Measurements from ENCODE around the gene ISL2. TPM values are rescaled to one million over a fixed set of nuclear protein-coding genes. Genes with fewer than 3 reads are reported as not detected.

The ISL2 gene
- total and polyA plus RNA-seq, 2 of the 13 experiments (the other 11 are each of a cell fraction or from before 2014, with no cell fraction given) = 4.3 to 5.1 TPM

GRCh38 chr15:76391309-76391708, 54.7 kb downstream of the ISL2 start (continued):
- TF ChIP-seq, protein P1, sequence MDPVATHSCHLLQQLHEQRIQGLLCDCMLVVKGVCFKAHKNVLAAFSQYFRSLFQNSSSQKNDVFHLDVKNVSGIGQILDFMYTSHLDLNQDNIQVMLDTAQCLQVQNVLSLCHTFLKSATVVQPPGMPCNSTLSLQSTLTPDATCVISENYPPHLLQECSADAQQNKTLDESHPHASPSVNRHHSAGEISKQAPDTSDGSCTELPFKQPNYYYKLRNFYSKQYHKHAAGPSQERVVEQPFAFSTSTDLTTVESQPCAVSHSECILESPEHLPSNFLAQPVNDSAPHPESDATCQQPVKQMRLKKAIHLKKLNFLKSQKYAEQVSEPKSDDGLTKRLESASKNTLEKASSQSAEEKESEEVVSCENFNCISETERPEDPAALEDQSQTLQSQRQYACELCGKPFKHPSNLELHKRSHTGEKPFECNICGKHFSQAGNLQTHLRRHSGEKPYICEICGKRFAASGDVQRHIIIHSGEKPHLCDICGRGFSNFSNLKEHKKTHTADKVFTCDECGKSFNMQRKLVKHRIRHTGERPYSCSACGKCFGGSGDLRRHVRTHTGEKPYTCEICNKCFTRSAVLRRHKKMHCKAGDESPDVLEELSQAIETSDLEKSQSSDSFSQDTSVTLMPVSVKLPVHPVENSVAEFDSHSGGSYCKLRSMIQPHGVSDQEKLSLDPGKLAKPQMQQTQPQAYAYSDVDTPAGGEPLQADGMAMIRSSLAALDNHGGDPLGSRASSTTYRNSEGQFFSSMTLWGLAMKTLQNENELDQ (CRISPR knock-in tag; IDR thresholded peaks at IDR 0.05; ENCODE audit: borderline replicate concordance) = no peak

DNA sequence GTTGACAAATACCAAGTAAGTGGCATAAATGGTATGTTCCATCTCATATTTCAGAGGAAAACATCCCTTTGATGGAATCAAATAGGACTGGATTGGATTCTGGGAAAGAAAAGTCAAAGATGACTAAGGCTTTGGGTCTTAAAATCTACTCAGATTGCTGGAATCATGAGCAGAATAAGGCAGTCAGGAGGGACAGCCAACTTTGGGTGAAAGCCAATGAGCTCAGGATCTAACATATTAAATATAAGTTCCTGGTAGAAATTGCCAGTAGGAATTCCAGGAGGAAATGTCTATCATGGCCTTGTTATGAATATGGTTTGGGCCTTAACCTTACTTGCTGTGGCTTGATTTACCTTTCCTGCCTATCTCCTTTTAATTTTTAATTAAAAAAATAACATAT, 55.3 kb downstream of the ISL2 start:
- intact Hi-C loops (cut with micrococcal nuclease; ENCODE audit: unreplicated experiment) = no loop called here
- TF ChIP-seq ZNF235 (CRISPR knock-in tag; IDR thresholded peaks at IDR 0.05; ENCODE audit: borderline replicate concordance) = no peak
- Histone ChIP-seq H3K4me1 (ENCODE audit: insufficient read depth, low read length) (peaks cover 12% of the 10 kb centered on the region), H3K36me3 (replicated peaks in 1 of 2; ENCODE audit: control insufficient read depth in 1 of 2, insufficient read depth in 2 of 2, low read length in 2 of 2) (peaks cover 0 to 1% of the 10 kb centered on the region in 2 experiments; a peak in 1 of 5 replicates), H3K9me3 (ENCODE audit: low read length) (no peaks in the 10 kb centered on the region), H3K27me3 (ENCODE audit: control insufficient read depth in 1 of 2, insufficient read depth in 2 of 2, low read length in 2 of 2) (no peaks in the 10 kb centered on the region), H3K4me3 (replicated peaks in 1 of 3; ENCODE audit: insufficient read depth in 1 of 3, low read depth in 2 of 3, low read length in 3 of 3) (no peak overlapping the region), H3K4me2 (ENCODE audit: low read depth, low read length) (no peak overlapping the region), H3K9ac (ENCODE audit: insufficient read depth, low read depth, low read length) (no peak overlapping the region), H2AFZ (ENCODE audit: low read length) (no peak overlapping the region), H3K27ac (ENCODE audit: extremely low read length, insufficient read depth, low read length) (no peak overlapping the region), H4K20me1 (ENCODE audit: insufficient read depth, low read length) (no peaks in the 10 kb centered on the region), H3K79me2 (ENCODE audit: insufficient read depth, low read length) (no peaks in the 10 kb centered on the region)
- in situ Hi-C loops (cut with HindIII; ENCODE audit: extremely low pct_ligation_motif_present, low pct_unique_long_range_greater_than_20kb) = no loop called here
- ChIA-PET POLR2A (no interaction called here), CTCF (ENCODE audit: low intra/inter-chr PET ratio, low total read pairs) (no interaction called here)
- FAIRE-seq (no peak), DNase-seq (ENCODE audit: low spot score) (no peak), ATAC-seq (no peak)
- BruUV-seq (replicated peaks) = no TSS peak

Other genes starting within 250 kb of the ISL2 start
- gene ETFA, start 25.3 kb upstream of the ISL2 start, total RNA-seq (2016; rRNA removed; fragmentation: Illumina TruSeq; extraction: Trizol) = 396 and 456 TPM in 2 replicates
- gene ETFA, start 25.3 kb upstream of the ISL2 start, polyA plus RNA-seq (2011; rRNA removed) = 221 and 291 TPM in 2 replicates